GM23338 (cell line): ENCODE data around the gene GNG4. TPM values are rescaled to one million over a fixed set of nuclear protein-coding genes. Genes with fewer than 3 reads are reported as not detected.

Experiments used
- ATAC-seq: fragments of 200-7000 bp; cut with Tn5 transposase; 3 replicates; pipeline ENCODE4 v1.9.1; 2020
- DNase-seq: peaks from one replicate; pipeline ENCODE4 v3.0.0-alpha.2; 2015; ENCODE audit warnings: low spot score
- H2AFZ ChIP-seq: fragments of 200-600 bp; sonication (generic); 2 replicates; pipeline ENCODE4 v1.8.0; 2016; ENCODE audit warnings: antibody characterized with exemption, mild to moderate bottlenecking, moderate library complexity
- H3F3A ChIP-seq: fragments of 200-600 bp; sonication (generic); replicated peaks from 2 replicates; pipeline ENCODE4 v1.8.0; 2017; ENCODE audit warnings: antibody characterized with exemption, mixed run types, low read depth
- H3K27ac ChIP-seq: fragments of 200-600 bp; sonication (generic); 2 replicates; pipeline ENCODE4 v1.6.1; 2016; ENCODE audit warnings: low read depth
- H3K27me3 ChIP-seq: fragments of 200-600 bp; sonication (generic); 2 replicates; pipeline ENCODE4 v1.8.0; 2016; ENCODE audit warnings: mild to moderate bottlenecking, mixed run types, moderate library complexity; ENCODE audit not compliant: insufficient read depth
- H3K36me3 ChIP-seq: fragments of 200-600 bp; sonication (generic); 2 replicates; pipeline ENCODE4 v1.8.0; 2016; ENCODE audit warnings: mild to moderate bottlenecking; ENCODE audit not compliant: insufficient read depth
- H3K4me1 ChIP-seq: fragments of 200-600 bp; sonication (generic); 2 replicates; pipeline ENCODE4 v1.8.0; 2016; ENCODE audit warnings: mild to moderate bottlenecking, moderate library complexity; ENCODE audit not compliant: insufficient read depth
- H3K4me2 ChIP-seq: fragments of 200-600 bp; sonication (generic); 2 replicates; pipeline ENCODE4 v1.7.1; 2017; ENCODE audit warnings: mixed run types
- H3K4me3 ChIP-seq: fragments of 200-600 bp; sonication (generic); 2 replicates; pipeline ENCODE4 v1.6.1; 2016; ENCODE audit warnings: mixed run types
- H3K79me2 ChIP-seq: fragments of 200-600 bp; sonication (generic); replicated peaks from 2 replicates; pipeline ENCODE4 v1.8.0; 2017; ENCODE audit warnings: mild to moderate bottlenecking; ENCODE audit not compliant: insufficient read depth
- H3K9me2 ChIP-seq: fragments of 200-600 bp; sonication (generic); 2 replicates; pipeline ENCODE4 v1.8.0; 2017; ENCODE audit not compliant: insufficient read depth
- H4K20me1 ChIP-seq: fragments of 200-600 bp; sonication (generic); replicated peaks from 2 replicates; pipeline ENCODE4 v1.8.0; 2017; ENCODE audit warnings: mild to moderate bottlenecking; ENCODE audit not compliant: insufficient read depth
- H3K27ac Mint-ChIP-seq: 2 replicates; pipeline ENCODE4 v1.8.0; 2020; ENCODE audit warnings: inconsistent platforms, mild to moderate bottlenecking, moderate library complexity, mixed read lengths
- H3K27me3 Mint-ChIP-seq: 3 replicates; pipeline ENCODE4 v1.8.0; 2022; ENCODE audit warnings: low read depth, mild to moderate bottlenecking, moderate library complexity, mixed read lengths, inconsistent platforms; ENCODE audit not compliant: insufficient read depth, poor library complexity
- H3K36me3 Mint-ChIP-seq: 3 replicates; pipeline ENCODE4 v1.8.0; 2021; ENCODE audit warnings: low read depth, mild to moderate bottlenecking, inconsistent platforms, moderate library complexity, mixed read lengths
- H3K4me1 Mint-ChIP-seq: 3 replicates; pipeline ENCODE4 v1.8.0; 2020; ENCODE audit warnings: mild to moderate bottlenecking, inconsistent platforms, mixed read lengths
- H3K4me3 Mint-ChIP-seq: 3 replicates; pipeline ENCODE4 v1.8.0; 2021; ENCODE audit warnings: moderate library complexity, mild to moderate bottlenecking, inconsistent platforms, mixed read lengths
- H3K9me3 Mint-ChIP-seq: 3 replicates; pipeline ENCODE4 v1.8.0; 2020; ENCODE audit warnings: moderate library complexity, mild to moderate bottlenecking, inconsistent platforms, mixed read lengths
- CREB1 ChIP-seq: fragments of 250-450 bp; sonication (Bioruptor Pico); IDR thresholded peaks from 2 replicates; pipeline ENCODE4 v1.5.0; 2020; ENCODE audit warnings: low read depth, mild to moderate bottlenecking, moderate library complexity
- EZH2 ChIP-seq: fragments of 200-600 bp; sonication (generic); IDR thresholded peaks from one replicate; pipeline ENCODE4 v1.8.0; 2017; ENCODE audit warnings: antibody characterized with exemption, mild to moderate bottlenecking, low read depth; ENCODE audit not compliant: unreplicated experiment
- EZH2phosphoT487 ChIP-seq: fragments of 200-600 bp; sonication (generic); IDR thresholded peaks from one replicate; pipeline ENCODE4 v1.8.1; 2018; ENCODE audit warnings: antibody characterized with exemption; ENCODE audit not compliant: unreplicated experiment
- JUNB ChIP-seq: IDR thresholded peaks from one replicate; pipeline ENCODE4 v1.6.1; 2016; ENCODE audit warnings: antibody characterized with exemption; ENCODE audit not compliant: unreplicated experiment
- NANOG ChIP-seq: IDR thresholded peaks from 2 replicates; pipeline ENCODE4 v1.6.1; 2016; ENCODE audit warnings: antibody characterized with exemption, borderline replicate concordance
- POLR2AphosphoS5 ChIP-seq: IDR thresholded peaks from 2 replicates; pipeline ENCODE4 v1.6.1; 2016; ENCODE audit warnings: antibody characterized with exemption, low read depth
- REST ChIP-seq: IDR thresholded peaks from one replicate; pipeline ENCODE4 v1.6.1; 2018; ENCODE audit warnings: antibody characterized with exemption; ENCODE audit not compliant: unreplicated experiment
- STAT1 ChIP-seq: IDR thresholded peaks from one replicate; pipeline ENCODE4 v1.6.1; 2016; ENCODE audit warnings: antibody characterized with exemption; ENCODE audit not compliant: unreplicated experiment
- ZNF114 ChIP-seq: fragments of 250-450 bp; sonication (Bioruptor Pico); IDR thresholded peaks from 2 replicates; pipeline ENCODE4 v1.5.0; 2020; ENCODE audit warnings: mild to moderate bottlenecking, moderate library complexity
- ZNF331 ChIP-seq: fragments of 250-450 bp; sonication (Bioruptor Pico); IDR thresholded peaks from 2 replicates; pipeline ENCODE4 v1.5.0; 2020; ENCODE audit warnings: low read depth, mild to moderate bottlenecking, moderate library complexity
- polyA plus RNA-seq: library from polyadenylated mRNA; unstranded; fragments of >200 nt; fragmentation: Nextera tagmentation; extraction: Ambion mirVana; gene quantifications from 2 replicates; pipeline ENCODE4 v1.2.1, GENCODE V29; 2016
- total RNA-seq: library from RNA; depleted of rRNA; stranded (reverse); fragments of >200 nt; shearing (Covaris generic); gene quantifications from 2 replicates; pipeline ENCODE4 v1.2.3, GENCODE V29; 2014
- TF ChIP-seq, protein P1 (sequence below), 2 experiments: fragments of 200-600 bp in 1 of 2; sonication (generic) in 1 of 2; conservative IDR thresholded peaks; 2 replicates each; pipeline versions ENCODE4 v1.5.1 to v1.6.1; 2016 to 2017; ENCODE audit warnings: antibody characterized with exemption in 2 of 2, low read depth in 2 of 2, mild to moderate bottlenecking in 2 of 2, moderate library complexity in 1 of 2
- TF ChIP-seq, protein P2 (sequence below): IDR thresholded peaks from 2 replicates; pipeline ENCODE4 v1.6.1; 2016; ENCODE audit warnings: antibody characterized with exemption

Gene GNG4
- total and polyA plus RNA-seq, 2 experiments from 2014 or later = 40.2 to 49.2 TPM

GRCh38 chr1:235697508-235697907, 47.9 kb upstream of the GNG4 start (continued):
- TF ChIP-seq, protein P1, sequence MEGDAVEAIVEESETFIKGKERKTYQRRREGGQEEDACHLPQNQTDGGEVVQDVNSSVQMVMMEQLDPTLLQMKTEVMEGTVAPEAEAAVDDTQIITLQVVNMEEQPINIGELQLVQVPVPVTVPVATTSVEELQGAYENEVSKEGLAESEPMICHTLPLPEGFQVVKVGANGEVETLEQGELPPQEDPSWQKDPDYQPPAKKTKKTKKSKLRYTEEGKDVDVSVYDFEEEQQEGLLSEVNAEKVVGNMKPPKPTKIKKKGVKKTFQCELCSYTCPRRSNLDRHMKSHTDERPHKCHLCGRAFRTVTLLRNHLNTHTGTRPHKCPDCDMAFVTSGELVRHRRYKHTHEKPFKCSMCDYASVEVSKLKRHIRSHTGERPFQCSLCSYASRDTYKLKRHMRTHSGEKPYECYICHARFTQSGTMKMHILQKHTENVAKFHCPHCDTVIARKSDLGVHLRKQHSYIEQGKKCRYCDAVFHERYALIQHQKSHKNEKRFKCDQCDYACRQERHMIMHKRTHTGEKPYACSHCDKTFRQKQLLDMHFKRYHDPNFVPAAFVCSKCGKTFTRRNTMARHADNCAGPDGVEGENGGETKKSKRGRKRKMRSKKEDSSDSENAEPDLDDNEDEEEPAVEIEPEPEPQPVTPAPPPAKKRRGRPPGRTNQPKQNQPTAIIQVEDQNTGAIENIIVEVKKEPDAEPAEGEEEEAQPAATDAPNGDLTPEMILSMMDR (conservative IDR thresholded peaks at IDR 0.05; ENCODE audit: low read depth in 2 of 2) = no peak
- TF ChIP-seq REST = no peak
- no peak for TF ChIP-seq JUNB

DNA sequence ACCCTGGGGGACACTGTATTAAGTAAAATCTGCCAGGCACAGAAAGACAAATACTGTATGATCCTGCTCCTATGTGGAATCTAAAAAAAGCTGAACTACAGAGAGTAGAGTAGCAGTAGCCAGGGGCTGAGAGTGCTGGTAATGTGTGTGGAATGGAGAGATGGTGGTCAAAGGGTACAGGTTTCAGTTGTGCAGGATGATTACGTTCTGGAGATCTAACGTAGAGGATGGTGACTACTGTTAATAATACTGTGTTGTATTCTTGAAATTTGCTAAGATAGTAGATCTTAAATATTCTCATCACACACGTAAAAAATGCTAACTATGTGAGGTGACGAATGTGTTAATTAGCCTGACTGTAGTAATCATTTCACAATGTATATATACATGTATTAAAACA, 39.8 kb upstream of the GNG4 start:
- Histone ChIP-seq H3K27ac (no peak overlapping the region), H3K4me3 (no peak overlapping the region), H3K4me2 (no peak overlapping the region), H3K79me2 (no peaks in the 10 kb centered on the region), H2AFZ (no peak overlapping the region), H3K36me3 (no peaks in the 10 kb centered on the region), H3K27me3 (no peaks in the 10 kb centered on the region), H3F3A (no peaks in the 10 kb centered on the region), H3K9me2 (no peaks in the 10 kb centered on the region), H4K20me1 (no peaks in the 10 kb centered on the region), H3K4me1 (no peaks in the 10 kb centered on the region)
- no peak overlapping the region for H3K27ac Mint-ChIP-seq
- H3K4me1 Mint-ChIP-seq = no peaks in the 10 kb centered on the region
- DNase-seq (no peak), ATAC-seq (no peak)
- H3K36me3 Mint-ChIP-seq = no peaks in the 10 kb centered on the region
- H3K27me3 Mint-ChIP-seq = no peaks in the 10 kb centered on the region
- H3K4me3 Mint-ChIP-seq = no peak overlapping the region
- no peaks in the 10 kb centered on the region for H3K9me3 Mint-ChIP-seq
- TF ChIP-seq STAT1 = no peak
- no peak for TF ChIP-seq NANOG
- TF ChIP-seq CREB1 (CRISPR knock-in tag) = no peak
- TF ChIP-seq REST = no peak
- TF ChIP-seq JUNB = no peak
- no peak for TF ChIP-seq POLR2AphosphoS5
- TF ChIP-seq, protein P1 (conservative IDR thresholded peaks at IDR 0.05; ENCODE audit: low read depth in 2 of 2) = no peak
- TF ChIP-seq ZNF114 (CRISPR knock-in tag) = no peak
- TF ChIP-seq, protein P2, sequence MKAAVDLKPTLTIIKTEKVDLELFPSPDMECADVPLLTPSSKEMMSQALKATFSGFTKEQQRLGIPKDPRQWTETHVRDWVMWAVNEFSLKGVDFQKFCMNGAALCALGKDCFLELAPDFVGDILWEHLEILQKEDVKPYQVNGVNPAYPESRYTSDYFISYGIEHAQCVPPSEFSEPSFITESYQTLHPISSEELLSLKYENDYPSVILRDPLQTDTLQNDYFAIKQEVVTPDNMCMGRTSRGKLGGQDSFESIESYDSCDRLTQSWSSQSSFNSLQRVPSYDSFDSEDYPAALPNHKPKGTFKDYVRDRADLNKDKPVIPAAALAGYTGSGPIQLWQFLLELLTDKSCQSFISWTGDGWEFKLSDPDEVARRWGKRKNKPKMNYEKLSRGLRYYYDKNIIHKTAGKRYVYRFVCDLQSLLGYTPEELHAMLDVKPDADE = no peak
- TF ChIP-seq EZH2 = no peak
- no peak for TF ChIP-seq ZNF331
- no peak for TF ChIP-seq EZH2phosphoT487
